IMR-90 (cell line): ENCODE results near the gene ASAP2. TPM values are rescaled to one million over a fixed set of nuclear protein-coding genes. Genes with fewer than 3 reads are reported as not detected.

Source experiments
- ATAC-seq: fragments of 200-7000 bp; cut with Tn5 transposase; 2 replicates; pipeline ENCODE4 v1.9.1; 2020; ENCODE audit warnings: low read depth, mild to moderate bottlenecking, moderate library complexity
- BruUV-seq: library from RNA; stranded (reverse); fragments of 400-500 nt; replicated peaks from 2 replicates; lab custom pipeline; 2021; lab: Mats Ljungman, UMichigan
- CTCF ChIA-PET: fragments of 300-600 bp; formaldehyde crosslinking; extraction: SDS; loops from one replicate; lab custom pipeline; 2021; ENCODE audit warnings: antibody characterized with exemption; lab: Yijun Ruan, JAX
- POLR2A ChIA-PET: fragments of 300-600 bp; sonication (Branson Sonifier 250); formaldehyde crosslinking; loops from one replicate; lab custom pipeline; 2022; ENCODE audit warnings: antibody characterized with exemption; ENCODE audit not compliant: unreplicated experiment; lab: Charles Lee
- DNase-seq: peaks from one replicate; pipeline ENCODE4 v3.0.0; 2013
- H2AFZ ChIP-seq: replicated peaks from 2 replicates; pipeline ENCODE3; 2013; ENCODE audit warnings: low read length, mild to moderate bottlenecking; ENCODE audit not compliant: poor library complexity
- H2AK5ac ChIP-seq: 2 replicates; pipeline ENCODE4 v1.6.1; 2013; ENCODE audit warnings: low read depth, low read length, inconsistent platforms
- H2AK9ac ChIP-seq: replicated peaks from 2 replicates; pipeline ENCODE3; 2013; ENCODE audit warnings: mild to moderate bottlenecking, low read depth, low read length, moderate library complexity; ENCODE audit not compliant: poor library complexity
- H2BK120ac ChIP-seq: 2 replicates; pipeline ENCODE4 v1.6.1; 2013; ENCODE audit warnings: low read depth, low read length, inconsistent platforms
- H2BK15ac ChIP-seq: 3 replicates; pipeline ENCODE4 v1.6.1; 2013; ENCODE audit warnings: low read depth, low read length, inconsistent platforms
- H2BK20ac ChIP-seq: 2 replicates; pipeline ENCODE4 v1.6.1; 2013; ENCODE audit warnings: low read depth, mild to moderate bottlenecking, inconsistent platforms, low read length, moderate library complexity
- H2BK5ac ChIP-seq: 2 replicates; pipeline ENCODE4 v1.6.1; 2013; ENCODE audit warnings: mild to moderate bottlenecking, low read depth, low read length, inconsistent platforms; ENCODE audit not compliant: poor library complexity, severe bottlenecking
- H3K14ac ChIP-seq: replicated peaks from 2 replicates; pipeline ENCODE4 v1.6.1; 2013; ENCODE audit warnings: low read depth, low read length, inconsistent platforms
- H3K18ac ChIP-seq: 2 replicates; pipeline ENCODE4 v1.6.1; 2013; ENCODE audit warnings: low read depth, low read length, control low read depth
- H3K23ac ChIP-seq: 2 replicates; pipeline ENCODE4 v1.6.1; 2013; ENCODE audit warnings: low read depth, low read length, inconsistent platforms
- H3K27ac ChIP-seq: 2 replicates; pipeline ENCODE4 v1.5.1; 2013; ENCODE audit warnings: mild to moderate bottlenecking, control low read depth, low read length; ENCODE audit not compliant: insufficient read depth
- H3K27me3 ChIP-seq: 2 replicates; pipeline ENCODE4 v1.6.1; 2013; ENCODE audit warnings: low read length; ENCODE audit not compliant: control insufficient read depth, insufficient read depth
- H3K36me3 ChIP-seq: 2 replicates; pipeline ENCODE4 v1.6.1; 2013; ENCODE audit warnings: low read length, mixed read lengths; ENCODE audit not compliant: control insufficient read depth, insufficient read depth
- H3K4ac ChIP-seq: 2 replicates; pipeline ENCODE4 v1.6.1; 2013; ENCODE audit warnings: low read depth, low read length, inconsistent platforms
- H3K4me1 ChIP-seq: 2 replicates; pipeline ENCODE4 v1.6.1; 2013; ENCODE audit warnings: low read length, mixed read lengths; ENCODE audit not compliant: control insufficient read depth, insufficient read depth
- H3K4me2 ChIP-seq: 2 replicates; pipeline ENCODE4 v1.6.1; 2013; ENCODE audit warnings: low read depth, mild to moderate bottlenecking, control low read depth, low read length, moderate library complexity
- H3K4me3 ChIP-seq: 2 replicates; pipeline ENCODE4 v1.5.1; 2013; ENCODE audit warnings: low read depth, mild to moderate bottlenecking, control low read depth, low read length, moderate library complexity; ENCODE audit not compliant: insufficient read depth
- H3K56ac ChIP-seq: 2 replicates; pipeline ENCODE4 v1.6.1; 2013; ENCODE audit warnings: low read length, inconsistent platforms; ENCODE audit not compliant: insufficient read depth; ENCODE audit errors: extremely low read depth
- H3K79me1 ChIP-seq, 2 experiments: 2 replicates each; pipeline ENCODE4 v1.6.1; 2013; ENCODE audit warnings: low read length in 2 of 2, inconsistent platforms in 1 of 2, low read depth in 1 of 2
- H3K9ac ChIP-seq: 2 replicates; pipeline ENCODE4 v1.6.1; 2013; ENCODE audit warnings: low read depth, low read length, control low read depth
- H3K9me1 ChIP-seq: 2 replicates; pipeline ENCODE4 v1.6.1; 2013; ENCODE audit warnings: low read length, inconsistent platforms; ENCODE audit not compliant: insufficient read depth
- H3K9me3 ChIP-seq: 2 replicates; pipeline ENCODE4 v1.6.1; 2013; ENCODE audit warnings: low read length; ENCODE audit not compliant: control insufficient read depth, insufficient read depth
- H4K20me1 ChIP-seq: 2 replicates; pipeline ENCODE4 v1.6.1; 2013; ENCODE audit warnings: low read length, inconsistent platforms; ENCODE audit not compliant: insufficient read depth
- H4K5ac ChIP-seq: 2 replicates; pipeline ENCODE4 v1.6.1; 2013; ENCODE audit warnings: mild to moderate bottlenecking, low read depth, low read length, control low read depth
- H4K8ac ChIP-seq, 2 experiments: 2 replicates each; pipeline ENCODE4 v1.6.1; 2013; ENCODE audit warnings: low read depth in 2 of 2, low read length in 2 of 2, control low read depth in 1 of 2, inconsistent platforms in 1 of 2
- H4K91ac ChIP-seq: 2 replicates; pipeline ENCODE4 v1.6.1; 2013; ENCODE audit warnings: low read depth, low read length, inconsistent platforms; ENCODE audit not compliant: insufficient read depth
- BHLHE40 ChIP-seq: fragments of 150-350 bp; IDR thresholded peaks from 2 replicates; pipeline ENCODE4 v1.6.1; 2016; ENCODE audit warnings: mild to moderate bottlenecking, low read depth, low read length
- CHD1 ChIP-seq: IDR thresholded peaks from 2 replicates; pipeline ENCODE4 v1.6.1; 2012; ENCODE audit warnings: low read depth, low read length, improper control_type of control experiment
- CTCF ChIP-seq: conservative IDR thresholded peaks from 2 replicates; pipeline ENCODE4 v1.5.1; 2012; ENCODE audit warnings: mild to moderate bottlenecking, low read depth, low read length, improper control_type of control experiment
- FOS ChIP-seq: fragments of 150-350 bp; IDR thresholded peaks from 2 replicates; pipeline ENCODE4 v1.6.1; 2016; ENCODE audit warnings: low read depth, low read length
- MAFK ChIP-seq: IDR thresholded peaks from 2 replicates; pipeline ENCODE4 v1.6.1; 2012; ENCODE audit warnings: low read depth, low read length, improper control_type of control experiment
- MAZ ChIP-seq: IDR thresholded peaks from 2 replicates; pipeline ENCODE4 v1.6.1; 2012; ENCODE audit warnings: low read depth, mild to moderate bottlenecking, low read length, improper control_type of control experiment, moderate library complexity, borderline replicate concordance
- MXI1 ChIP-seq: IDR thresholded peaks from 2 replicates; pipeline ENCODE4 v1.6.1; 2012; ENCODE audit warnings: low read depth, mild to moderate bottlenecking, low read length, moderate library complexity, borderline replicate concordance
- NFE2L2 ChIP-seq: fragments of 150-350 bp; IDR thresholded peaks from 2 replicates; pipeline ENCODE4 v1.6.1; 2016; ENCODE audit warnings: low read depth, mild to moderate bottlenecking, low read length
- POLR2A ChIP-seq: IDR thresholded peaks from 2 replicates; pipeline ENCODE4 v1.6.1; 2012; ENCODE audit warnings: mild to moderate bottlenecking, low read depth, low read length
- RAD21 ChIP-seq: IDR thresholded peaks from 2 replicates; pipeline ENCODE4 v1.6.1; 2012; ENCODE audit warnings: low read length, improper control_type of control experiment
- RCOR1 ChIP-seq: IDR thresholded peaks from 2 replicates; pipeline ENCODE4 v1.6.1; 2012; ENCODE audit warnings: mild to moderate bottlenecking, low read length, improper control_type of control experiment; ENCODE audit not compliant: insufficient replicate concordance
- RFX5 ChIP-seq: IDR thresholded peaks from 2 replicates; pipeline ENCODE4 v1.8.0; 2012; ENCODE audit warnings: low read depth, mild to moderate bottlenecking, low read length, moderate library complexity
- SMC3 ChIP-seq: fragments of 150-350 bp; IDR thresholded peaks from 2 replicates; pipeline ENCODE4 v1.6.1; 2016; ENCODE audit warnings: low read depth, mild to moderate bottlenecking, antibody characterized with exemption, low read length, moderate library complexity
- WGBS, 2 experiments: methylation state at CpG; one replicate each; pipeline versions ENCODE4 v1.1.5 to v1.1.7; 2013; ENCODE audit warnings: missing lambda C conversion rate in 2 of 2; ENCODE audit not compliant: insufficient read length in 1 of 2; ENCODE audit errors: extremely low coverage in 2 of 2; 5-methylcytosine and 5-hydroxymethylcytosine counted together
- dilution Hi-C: fragments of 300-500 bp; cut with HindIII; formaldehyde crosslinking; loops from one replicate; pipeline ENCODE4 v1.14.3; 2018; ENCODE audit warnings: low sequenced_read_pairs; ENCODE audit not compliant: unreplicated experiment
- in situ Hi-C: fragments of 300-500 bp; cut with MboI; formaldehyde crosslinking; loops from 3 replicates; pipeline ENCODE4 v1.14.3; 2019; ENCODE audit warnings: low sequenced_read_pairs, inconsistent platforms, mixed read lengths
- intact Hi-C: fragments of 100-400 bp; cut with micrococcal nuclease; formaldehyde crosslinking; loops from 2 replicates; pipeline ENCODE4 v1.10.0; 2022
- polyA plus RNA-seq, 3 experiments: library from polyadenylated mRNA; depleted of rRNA; stranded (reverse); fragments of >200 nt; gene quantifications; 2 replicates each; pipeline ENCODE4 v1.2.3, GENCODE V29; 2012; ENCODE audit warnings: low replicate concordance in 1 of 3
- total RNA-seq: library from RNA; depleted of rRNA; stranded (reverse); fragments of >200 nt; gene quantifications from 2 replicates; pipeline ENCODE4 v1.2.3, GENCODE V29; 2012

The ASAP2 gene
- total and polyA plus RNA-seq, 2 of the 4 experiments (the other 2 are of a cell fraction): 19.7 to 28.1 TPM

GRCh38 chr2:9231291-9232165 is 24.9 kb downstream of the ASAP2 start (continued):
- TF ChIP-seq MXI1 (no peak), FOS (no peak)

GRCh38 chr2:9232166-9232479 is 25.5 kb downstream of the ASAP2 start:
- no peak overlapping the region for H3K27ac ChIP-seq
- DNase-seq (no peak), ATAC-seq (no peak)

More at GRCh38 chr2:9232166-9232479, 25.5 kb downstream of the ASAP2 start:
- 90% methylated on average over 4 of the region's 7 CpGs; no CpG with 5 or more reads in 1 of the 2 experiments for WGBS, 2 experiments
- Histone ChIP-seq H3K4me1 (peaks cover 69% of the 10 kb centered on the region), H2AFZ (no peak overlapping the region), H4K8ac (peak overlapping the region in 1 of 2 experiments; percentile 54; a peak in 1 of 4 replicates), H3K14ac (peak overlapping the region; percentile 47), H2BK15ac (peak overlapping the region; percentile 90; the same call in 1 of the 3 replicates), H3K36me3 (no peaks in the 10 kb centered on the region), H4K91ac (peak overlapping the region; percentile 53), H2AK9ac (peak overlapping the region; percentile 34), H3K79me1 (peaks cover 55 to 88% of the 10 kb centered on the region in 2 experiments), H3K4ac (peak overlapping the region; percentile 83), H3K27me3 (no peaks in the 10 kb centered on the region), H3K23ac (peak overlapping the region; percentile 37; the same call in 1 of the 2 replicates), H2BK20ac (peak overlapping the region; percentile 59; the same call in 1 of the 2 replicates), H2BK120ac (peak overlapping the region; percentile 80), H3K56ac (no peak overlapping the region), H3K9ac (no peak overlapping the region), H4K20me1 (peaks cover 52% of the 10 kb centered on the region), H2BK5ac (peak overlapping the region; percentile 36), H3K9me3 (no peaks in the 10 kb centered on the region), H4K5ac (peak overlapping the region; percentile 9; the same call in 1 of the 2 replicates), H3K4me2 (no peak overlapping the region), H3K18ac (peak overlapping the region; percentile 30; the same call in 1 of the 2 replicates), H3K4me3 (no peak overlapping the region), H2AK5ac (peak overlapping the region; percentile 96), H3K9me1 (peaks cover 60% of the 10 kb centered on the region)
- TF ChIP-seq CTCF (no peak), MAZ (no peak), CHD1 (no peak), SMC3 (no peak), FOS (no peak), NFE2L2 (no peak), MXI1 (no peak), MAFK (no peak), POLR2A (no peak), BHLHE40 (no peak), RFX5 (no peak), RCOR1 (no peak), RAD21 (no peak)
- no TSS peak for BruUV-seq
- CTCF ChIA-PET: no interaction called here
- dilution Hi-C loops: no loop called here
- POLR2A ChIA-PET: no interaction called here
- in situ Hi-C loops: no loop called here
- intact Hi-C loops: no loop called here
